ENCODE data around the gene ZBTB44. TPM values are rescaled to one million over a fixed set of nuclear protein-coding genes. Genes with fewer than 3 reads are reported as not detected.
"Not testable (repeated sequence)": the region's sequence is repeated elsewhere in the genome, so short reads cannot be mapped to it uniquely, and the experiment has no call there.

Gene ZBTB44
- total RNA-seq, 1 donor, result 41.5 TPM

DNA sequence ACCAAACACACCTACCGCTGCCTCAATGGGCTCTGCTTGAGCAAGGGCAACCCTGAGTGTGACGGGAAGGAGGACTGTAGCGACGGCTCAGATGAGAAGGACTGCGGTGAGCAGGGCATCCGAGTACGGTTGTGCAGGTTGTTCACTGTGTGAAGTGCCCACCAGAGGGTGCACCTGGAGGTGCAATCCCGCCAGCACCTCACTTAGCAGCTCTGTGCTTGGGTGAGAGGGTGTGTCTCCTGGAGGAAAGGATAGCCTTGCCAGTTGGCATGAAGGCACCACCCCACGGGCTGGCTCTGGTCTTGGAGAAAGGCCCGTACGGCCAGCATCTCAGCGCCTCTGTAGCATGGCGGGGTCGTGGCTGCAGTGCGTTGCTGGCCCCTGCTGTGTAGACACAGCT, 115.8 kb downstream of the ZBTB44 start:
- no peak overlapping the region for H3K4me3 ChIP-seq (ENCODE audit: low read depth, low read length)
- TF ChIP-seq, protein P1, sequence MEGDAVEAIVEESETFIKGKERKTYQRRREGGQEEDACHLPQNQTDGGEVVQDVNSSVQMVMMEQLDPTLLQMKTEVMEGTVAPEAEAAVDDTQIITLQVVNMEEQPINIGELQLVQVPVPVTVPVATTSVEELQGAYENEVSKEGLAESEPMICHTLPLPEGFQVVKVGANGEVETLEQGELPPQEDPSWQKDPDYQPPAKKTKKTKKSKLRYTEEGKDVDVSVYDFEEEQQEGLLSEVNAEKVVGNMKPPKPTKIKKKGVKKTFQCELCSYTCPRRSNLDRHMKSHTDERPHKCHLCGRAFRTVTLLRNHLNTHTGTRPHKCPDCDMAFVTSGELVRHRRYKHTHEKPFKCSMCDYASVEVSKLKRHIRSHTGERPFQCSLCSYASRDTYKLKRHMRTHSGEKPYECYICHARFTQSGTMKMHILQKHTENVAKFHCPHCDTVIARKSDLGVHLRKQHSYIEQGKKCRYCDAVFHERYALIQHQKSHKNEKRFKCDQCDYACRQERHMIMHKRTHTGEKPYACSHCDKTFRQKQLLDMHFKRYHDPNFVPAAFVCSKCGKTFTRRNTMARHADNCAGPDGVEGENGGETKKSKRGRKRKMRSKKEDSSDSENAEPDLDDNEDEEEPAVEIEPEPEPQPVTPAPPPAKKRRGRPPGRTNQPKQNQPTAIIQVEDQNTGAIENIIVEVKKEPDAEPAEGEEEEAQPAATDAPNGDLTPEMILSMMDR (IDR thresholded peaks at IDR 0.05; ENCODE audit: insufficient read depth, low read depth, low read length), result no peak
- no peak for DNase-seq (ENCODE audit: low read depth)

DNA sequence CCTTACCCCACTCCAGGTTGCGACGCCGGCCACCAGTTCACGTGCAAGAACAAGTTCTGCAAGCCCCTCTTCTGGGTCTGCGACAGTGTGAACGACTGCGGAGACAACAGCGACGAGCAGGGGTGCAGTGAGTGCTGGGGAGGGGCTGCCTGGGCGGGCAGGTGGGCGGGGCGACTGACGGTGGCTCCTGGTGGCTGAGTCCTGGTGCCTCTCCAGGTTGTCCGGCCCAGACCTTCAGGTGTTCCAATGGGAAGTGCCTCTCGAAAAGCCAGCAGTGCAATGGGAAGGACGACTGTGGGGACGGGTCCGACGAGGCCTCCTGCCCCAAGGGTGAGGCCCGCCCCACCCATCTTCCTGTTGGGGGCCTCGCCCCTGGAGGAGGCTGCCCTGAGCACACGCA, 116.4 kb downstream of the ZBTB44 start:
- TF ChIP-seq, protein P1 (IDR thresholded peaks at IDR 0.05; ENCODE audit: insufficient read depth, low read depth, low read length), result no peak
- no peak overlapping the region for H3K4me3 ChIP-seq (ENCODE audit: low read depth, low read length)
- DNase-seq (ENCODE audit: low read depth), result no peak

DNA sequence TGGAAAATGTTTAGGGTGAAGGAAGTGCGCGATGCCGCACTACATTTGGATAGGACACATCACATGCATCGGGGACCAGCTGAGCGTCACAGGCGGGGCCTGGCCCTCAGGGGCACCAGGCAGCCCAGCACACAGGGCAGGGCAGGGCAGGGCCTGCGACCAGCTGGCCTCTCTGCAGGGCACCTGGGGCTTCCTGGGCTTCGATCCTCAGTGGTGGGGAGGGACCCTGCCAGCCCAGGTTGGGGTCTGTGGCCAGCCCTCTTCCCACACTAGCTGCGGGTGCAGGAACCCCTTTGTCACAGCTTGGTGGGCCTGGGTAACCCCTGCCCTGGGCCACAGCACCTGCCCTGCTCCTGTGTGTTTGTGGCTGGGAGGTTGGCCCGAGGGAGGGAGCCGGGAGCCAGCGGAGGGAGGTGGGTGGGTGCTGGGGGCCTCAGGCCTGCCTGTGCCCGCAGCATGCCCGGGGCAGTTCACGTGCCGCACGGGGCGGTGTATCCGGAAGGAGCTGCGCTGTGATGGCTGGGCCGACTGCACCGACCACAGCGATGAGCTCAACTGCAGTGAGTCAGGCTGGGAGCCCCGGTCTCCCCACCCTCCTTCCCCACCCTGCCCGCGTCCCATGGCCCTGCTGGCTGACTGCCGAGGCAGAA, 117.2 kb downstream of the ZBTB44 start:
- TF ChIP-seq, protein P1 (IDR thresholded peaks at IDR 0.05; ENCODE audit: insufficient read depth, low read depth, low read length), result no peak
- no peak overlapping the region for H3K4me3 ChIP-seq (ENCODE audit: low read depth, low read length)
- no peak for DNase-seq (ENCODE audit: low read depth)

DNA sequence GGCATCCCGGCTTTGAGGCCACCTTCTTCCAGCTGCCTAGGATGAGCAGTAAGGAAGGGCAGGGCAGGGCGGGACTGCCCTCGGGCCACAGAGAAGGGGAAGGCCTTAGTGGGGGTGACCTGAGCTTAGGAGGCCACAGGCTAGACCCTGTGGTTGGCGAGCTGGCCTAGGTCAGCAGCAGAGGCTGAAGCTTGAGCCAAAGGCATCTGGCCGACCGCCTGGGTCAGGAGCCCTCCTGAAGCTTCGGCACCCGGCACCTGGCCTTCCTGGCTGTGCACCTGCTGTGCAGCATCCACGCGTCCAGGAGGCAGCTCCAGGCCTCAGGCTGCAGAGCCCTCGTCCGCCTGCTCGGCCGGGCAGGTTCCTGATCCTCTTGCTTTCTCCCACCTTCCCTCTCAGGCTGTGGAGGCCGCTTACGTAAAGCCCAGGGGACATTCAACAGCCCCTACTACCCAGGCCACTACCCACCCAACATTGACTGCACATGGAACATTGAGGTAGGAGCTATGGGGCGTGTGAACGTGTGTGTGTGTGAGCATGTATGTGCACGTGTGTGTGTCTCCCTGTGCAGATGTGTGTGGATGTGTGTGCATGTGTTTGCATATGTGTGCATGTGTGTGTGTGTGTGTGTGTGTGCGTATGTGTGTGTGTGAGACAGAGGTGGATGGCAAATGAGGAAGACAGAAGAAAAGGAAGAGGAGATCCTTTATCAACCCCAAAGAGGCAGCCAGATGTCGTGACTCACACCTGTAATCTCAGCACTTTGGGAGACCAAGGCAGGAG, 120.3 kb downstream of the ZBTB44 start:
- no peak for DNase-seq (ENCODE audit: low read depth)
- TF ChIP-seq, protein P1 (IDR thresholded peaks at IDR 0.05; ENCODE audit: insufficient read depth, low read depth, low read length), result no peak

DNA sequence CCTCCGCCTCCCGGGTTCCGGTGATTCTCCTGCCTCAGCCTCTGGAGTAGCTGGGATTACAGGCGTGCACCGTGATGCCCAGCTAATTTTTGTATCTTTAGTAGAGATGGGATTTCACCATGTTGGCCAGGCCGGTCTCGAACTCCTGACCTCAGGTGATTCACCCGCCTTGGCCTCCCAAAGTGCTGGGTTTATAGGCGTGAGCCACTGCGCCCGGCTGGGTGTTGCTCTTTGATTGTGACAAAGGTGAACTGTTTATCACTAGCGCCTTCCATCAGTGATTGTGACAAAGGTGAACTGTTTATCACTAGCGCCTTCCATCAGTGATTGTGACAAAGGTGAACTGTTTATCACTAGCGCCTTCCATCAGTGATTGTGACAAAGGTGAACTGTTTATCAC, 121.2 kb downstream of the ZBTB44 start:
- H3K4me3 ChIP-seq (ENCODE audit: low read depth, low read length); DNase-seq (ENCODE audit: low read depth): not testable (repeated sequence)

More for the DNA sequence above, 120.3 kb downstream of the ZBTB44 start:
- H3K4me3 ChIP-seq (ENCODE audit: low read depth, low read length), result no peak overlapping the region

GRCh38 chr11:130192845-130193267, 121.9 kb downstream of the ZBTB44 start:
- no peak overlapping the region for H3K4me3 ChIP-seq (ENCODE audit: low read depth, low read length)
- TF ChIP-seq, protein P1 (IDR thresholded peaks at IDR 0.05; ENCODE audit: insufficient read depth, low read depth, low read length), result no peak
- no peak for DNase-seq (ENCODE audit: low read depth)

GRCh38 chr11:130191896-130192295, 122.8 kb downstream of the ZBTB44 start:
- H3K4me3 ChIP-seq (ENCODE audit: low read depth, low read length), result no peak overlapping the region
- no peak for DNase-seq (ENCODE audit: low read depth)
- TF ChIP-seq, protein P1 (IDR thresholded peaks at IDR 0.05; ENCODE audit: insufficient read depth, low read depth, low read length), result no peak
